HG02588 (cell line): Measurements from ENCODE around the gene ADAM23.

Experiments
- ATAC-seq: cut with Tn5 transposase; IDR thresholded peaks from one replicate; pipeline ENCODE4 v1.9.1; 2021; ENCODE audit warnings: mild to moderate bottlenecking, moderate library complexity; ENCODE audit not compliant: unreplicated experiment

The ADAM23 gene

DNA sequence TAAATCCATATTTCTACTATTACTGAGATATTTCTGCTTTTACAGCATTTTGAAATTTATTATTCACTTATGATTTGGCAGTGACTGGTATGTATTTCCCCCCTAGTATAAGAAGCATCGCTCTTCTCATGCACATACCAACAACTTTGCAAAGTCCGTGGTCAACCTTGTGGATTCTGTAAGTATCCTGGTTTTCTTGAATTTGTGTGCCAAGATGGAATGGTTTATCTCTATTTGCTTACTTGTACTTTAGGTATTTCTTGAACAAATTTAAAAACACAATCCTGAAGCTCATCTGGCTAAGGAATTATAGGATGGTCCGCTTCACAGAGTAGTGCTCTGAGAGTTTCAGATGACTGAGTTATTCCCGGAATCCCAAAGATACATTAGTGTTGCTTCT is 114.0 kb downstream of the ADAM23 start:
- ATAC-seq: no peak

DNA sequence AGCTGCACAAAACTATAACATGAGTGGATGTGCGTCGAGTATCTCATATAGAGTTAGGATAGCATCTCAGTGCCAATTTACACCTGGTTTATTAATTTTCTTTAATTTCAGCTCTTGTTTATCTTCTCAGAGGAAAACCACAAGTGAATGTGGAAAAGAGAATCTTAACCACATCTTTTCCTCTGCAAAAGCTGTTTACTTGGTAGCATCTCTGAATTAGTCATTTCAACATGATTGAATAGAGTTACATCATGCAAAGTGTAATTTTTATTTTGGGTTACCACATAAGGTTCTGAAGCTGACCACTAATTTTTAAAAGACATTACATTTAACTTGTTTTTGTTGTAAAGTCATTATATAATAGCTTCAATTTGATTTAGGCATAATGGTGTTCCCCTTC is 115.2 kb downstream of the ADAM23 start:
- no peak for ATAC-seq

DNA sequence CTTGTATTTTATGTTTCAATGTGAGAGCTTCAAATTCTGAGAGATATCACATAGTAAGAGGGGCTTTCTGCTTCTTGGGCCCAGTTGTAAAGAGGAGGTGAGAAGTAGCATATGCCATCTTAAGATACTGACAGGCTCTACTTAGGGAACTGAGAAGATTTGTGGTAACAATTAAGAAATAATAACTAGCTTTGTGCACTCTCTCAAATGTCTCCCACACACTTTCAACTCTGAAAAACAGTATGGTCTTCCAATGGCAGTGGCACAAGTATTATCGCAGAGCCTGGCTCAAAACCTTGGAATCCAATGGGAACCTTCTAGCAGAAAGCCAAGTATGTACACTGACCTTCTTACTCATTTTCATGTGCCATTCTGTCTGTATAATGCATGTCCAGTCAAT is 118.6 kb downstream of the ADAM23 start:
- ATAC-seq: no peak

DNA sequence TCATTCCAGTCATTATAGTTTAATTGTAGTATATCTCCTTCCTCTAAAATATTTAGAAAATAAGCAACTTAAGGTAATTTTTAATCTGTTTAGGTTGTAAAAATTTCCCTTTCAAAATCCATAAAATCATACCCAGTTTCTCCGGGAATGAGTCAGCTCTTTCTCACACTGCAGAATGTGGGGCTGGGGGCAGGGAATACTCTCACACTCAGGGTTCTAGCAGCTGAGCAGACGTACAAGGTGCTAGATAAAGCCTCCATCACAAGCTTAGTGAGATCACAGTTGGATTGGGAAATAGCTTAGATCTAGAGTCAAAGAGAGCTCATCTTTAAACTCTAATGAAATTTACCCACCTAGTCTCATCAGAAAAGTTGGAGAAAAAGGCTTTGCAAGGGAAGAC is 119.0 kb downstream of the ADAM23 start:
- no peak for ATAC-seq

DNA sequence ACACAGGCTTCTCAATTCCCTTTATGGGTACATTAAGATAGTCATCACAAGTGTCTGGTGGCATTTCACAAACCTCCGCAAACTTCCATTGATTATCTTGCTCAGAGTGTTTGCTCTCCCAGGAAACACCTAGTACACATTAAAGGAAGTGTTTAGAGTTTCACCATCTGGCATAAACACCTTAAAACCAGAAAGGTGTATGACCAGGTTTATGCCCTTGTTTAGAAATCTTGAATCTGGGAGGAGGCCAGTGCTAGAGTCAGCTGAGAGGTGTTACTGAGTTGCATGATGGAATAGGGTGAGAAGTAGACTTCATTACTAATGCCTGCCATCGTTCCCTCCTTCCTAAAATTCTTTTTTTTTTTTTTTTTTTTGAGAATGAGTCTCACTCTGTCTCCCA is 120.0 kb downstream of the ADAM23 start:
- ATAC-seq: no peak

DNA sequence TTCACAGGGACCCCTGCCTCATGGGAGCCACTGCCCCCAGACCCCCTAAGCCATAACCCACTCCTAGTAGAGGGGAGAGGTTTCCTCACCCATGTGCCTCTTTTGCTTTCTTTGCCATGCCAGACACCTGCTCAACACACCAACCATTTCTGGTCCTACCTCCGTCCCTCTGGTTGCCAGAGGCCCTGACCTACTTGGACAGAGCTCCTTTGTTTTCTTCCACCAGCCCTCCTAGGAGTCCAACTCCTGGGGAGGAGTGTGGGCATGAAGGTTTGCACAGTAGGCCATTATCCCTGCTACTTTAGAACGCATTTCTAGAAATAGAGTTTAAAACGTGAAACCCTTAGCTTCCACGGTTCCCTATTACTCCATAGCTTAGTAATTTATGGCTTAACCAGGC is 122.3 kb downstream of the ADAM23 start:
- ATAC-seq: no peak

DNA sequence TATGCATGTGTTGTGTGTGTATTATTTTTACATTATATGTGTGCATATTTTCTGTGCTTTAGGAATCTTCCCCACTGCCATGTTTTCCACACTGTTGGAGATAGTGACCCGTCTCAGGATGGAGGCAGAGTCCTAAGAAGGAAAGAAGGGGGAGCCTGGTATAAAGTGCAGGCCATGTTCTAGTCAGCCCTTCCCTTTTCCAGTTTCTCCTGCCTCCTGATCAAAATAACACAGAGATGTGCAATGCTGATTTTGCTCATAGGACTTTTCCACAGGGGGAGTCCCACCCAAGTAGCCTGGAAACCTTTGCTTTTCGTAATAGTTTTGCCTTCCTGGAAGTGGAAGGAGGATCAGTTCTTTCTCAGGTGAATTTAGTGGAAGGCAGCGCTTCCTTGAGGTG is 126.1 kb downstream of the ADAM23 start:
- ATAC-seq: no peak

DNA sequence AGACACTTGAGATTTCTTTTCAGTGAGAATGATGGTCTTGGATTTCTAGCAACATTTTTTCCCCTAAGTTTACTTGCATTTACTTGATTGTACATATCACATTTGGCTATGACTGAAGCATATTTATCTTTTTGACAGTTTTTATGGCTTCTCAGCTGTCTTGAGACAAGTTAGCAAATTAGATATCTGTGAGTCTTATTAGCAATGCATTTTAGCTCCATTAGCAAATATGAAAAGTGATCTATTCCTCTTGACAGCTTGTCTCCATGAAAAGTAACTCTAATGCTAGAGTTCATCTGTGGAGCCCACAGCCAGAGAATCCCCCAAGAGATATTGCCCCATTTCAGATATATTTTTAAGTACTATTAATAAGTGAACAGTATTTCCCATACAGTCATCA is 126.9 kb downstream of the ADAM23 start:
- no peak for ATAC-seq

DNA sequence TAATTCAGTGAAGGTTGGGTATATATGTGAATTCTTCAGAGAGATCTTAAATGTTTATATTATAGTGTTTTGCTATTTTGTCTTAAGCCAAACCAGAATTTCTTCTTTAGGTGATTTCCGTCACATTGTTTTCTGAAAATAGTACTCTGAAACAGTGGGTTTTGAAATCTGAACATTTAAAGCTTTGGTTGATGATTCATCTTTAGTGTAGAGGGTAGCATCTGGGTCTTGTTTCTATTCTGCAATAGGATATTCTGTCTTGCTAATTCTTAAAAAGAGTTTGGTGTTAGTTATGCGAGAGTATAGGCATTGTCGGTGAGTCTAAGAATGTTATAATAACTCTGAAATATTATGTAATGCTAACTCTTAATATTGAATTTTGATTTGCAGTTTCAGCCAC is 129.4 kb downstream of the ADAM23 start:
- no peak for ATAC-seq

DNA sequence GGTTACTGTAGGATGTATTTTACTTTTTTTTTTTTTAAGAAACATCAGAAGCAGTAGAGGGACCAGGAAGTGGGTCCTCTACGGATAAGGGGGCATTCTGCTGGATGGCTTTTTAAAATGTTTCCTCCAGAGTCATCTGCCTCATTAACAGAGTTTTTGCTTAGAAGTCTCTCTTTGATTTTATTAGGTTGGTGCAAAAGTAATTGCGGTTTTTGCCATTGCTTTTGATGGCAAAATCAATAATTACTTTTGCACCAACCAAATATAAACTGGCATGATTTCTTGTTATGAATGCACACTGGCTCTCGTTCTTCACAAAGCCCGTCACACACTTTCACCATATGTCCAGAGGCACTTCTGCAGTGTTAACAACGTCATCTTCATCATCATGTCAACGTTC is 130.5 kb downstream of the ADAM23 start:
- no peak for ATAC-seq

DNA sequence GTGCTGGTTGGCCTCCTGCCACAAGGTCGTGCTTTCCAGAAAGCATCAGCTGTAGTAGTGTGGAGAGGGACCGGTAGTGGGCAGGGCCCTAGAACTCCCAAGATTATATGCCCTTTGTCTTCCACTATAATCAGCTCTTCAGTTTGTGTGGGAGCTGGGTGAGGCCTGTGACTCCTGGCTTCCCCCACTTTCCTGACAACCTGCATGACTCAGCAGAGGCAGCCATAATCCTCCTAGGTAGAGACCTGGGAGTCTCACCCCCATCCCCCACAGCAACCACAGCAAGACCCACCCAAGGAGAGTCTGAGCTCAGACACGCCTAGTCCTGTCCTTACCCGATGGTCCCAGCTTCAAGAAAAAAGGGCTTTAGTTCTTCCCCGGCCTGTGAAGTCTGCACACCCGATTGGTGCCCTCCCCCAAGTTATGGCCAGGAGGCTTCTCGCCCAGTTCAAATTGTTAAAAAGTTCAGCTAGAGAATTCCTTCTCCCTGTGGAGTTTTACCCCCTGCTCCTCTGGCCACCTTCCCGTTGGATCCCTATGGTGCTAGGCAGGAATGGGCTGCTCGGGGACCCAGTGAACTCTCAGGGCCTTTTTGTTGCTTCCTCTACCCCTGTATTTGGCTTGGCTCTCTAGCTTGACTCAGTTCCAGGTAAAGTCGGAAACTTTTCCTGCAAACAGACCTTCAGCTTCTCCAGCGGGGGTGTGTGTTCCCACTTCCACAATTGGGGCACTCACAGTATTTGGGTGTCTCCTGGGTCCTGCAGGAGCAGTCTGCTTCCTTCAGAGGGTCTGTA is 141.2 kb downstream of the ADAM23 start:
- ATAC-seq: no peak

DNA sequence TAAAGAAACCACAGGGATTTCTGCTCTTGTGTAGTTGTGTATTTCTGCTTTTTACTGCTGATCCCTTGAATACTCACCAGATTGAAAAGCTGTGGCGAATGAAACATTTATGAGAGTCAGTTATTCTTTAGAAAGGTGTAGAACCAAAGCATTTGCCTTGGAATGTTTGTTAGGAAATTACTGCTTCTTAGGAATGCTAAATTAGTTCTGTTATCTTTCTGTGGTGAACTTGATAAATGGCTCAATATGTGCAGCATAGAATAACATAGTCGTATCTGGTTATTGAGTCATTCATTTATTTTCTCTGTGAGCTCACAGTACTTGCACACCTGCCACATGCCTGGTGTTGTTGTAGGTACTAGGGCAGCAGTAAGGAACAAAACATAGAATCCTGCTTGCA is 142.0 kb downstream of the ADAM23 start:
- no peak for ATAC-seq

DNA sequence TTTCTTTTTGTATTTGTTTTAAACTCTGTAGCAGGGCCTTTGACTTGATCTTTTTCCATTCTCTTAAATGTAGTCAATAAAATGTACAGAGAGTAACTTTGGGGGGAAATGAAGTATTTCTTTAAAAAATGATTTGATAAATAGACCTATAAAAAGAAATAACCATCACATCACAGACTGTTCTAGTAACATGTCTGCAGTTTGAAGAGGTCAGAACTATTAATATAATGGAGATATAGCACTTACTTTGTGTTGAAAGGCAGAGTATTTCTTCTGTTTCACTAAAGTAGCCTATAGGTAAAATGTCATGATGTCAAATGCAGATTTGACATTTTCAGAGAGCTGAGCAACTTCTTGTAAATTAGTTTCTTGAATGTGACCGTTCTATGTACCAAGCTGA is 143.3 kb downstream of the ADAM23 start:
- no peak for ATAC-seq

DNA sequence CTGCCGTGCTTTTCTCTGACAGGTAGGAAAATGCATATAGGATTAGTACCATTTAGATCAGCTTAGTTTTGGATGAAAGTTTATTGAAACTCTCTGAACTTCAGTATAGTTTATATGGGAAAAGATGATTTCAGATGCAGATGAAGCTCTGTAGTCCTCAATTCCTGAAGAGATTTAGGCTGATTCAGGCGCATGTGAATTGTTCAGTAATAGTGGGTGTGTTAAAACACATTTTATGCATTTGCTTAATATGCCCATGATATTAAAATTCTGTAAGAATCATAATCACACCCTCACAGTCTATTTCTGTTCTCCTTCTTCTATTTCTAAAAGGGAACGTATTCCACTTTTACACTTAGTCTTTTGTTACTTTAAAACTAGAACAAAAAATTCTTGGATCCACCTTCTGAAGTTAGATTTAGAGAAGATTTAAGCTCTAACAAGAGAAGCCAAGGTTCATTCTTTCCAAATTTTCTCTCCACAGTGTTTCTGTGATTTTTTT is 154.4 kb downstream of the ADAM23 start:
- ATAC-seq: no peak

DNA sequence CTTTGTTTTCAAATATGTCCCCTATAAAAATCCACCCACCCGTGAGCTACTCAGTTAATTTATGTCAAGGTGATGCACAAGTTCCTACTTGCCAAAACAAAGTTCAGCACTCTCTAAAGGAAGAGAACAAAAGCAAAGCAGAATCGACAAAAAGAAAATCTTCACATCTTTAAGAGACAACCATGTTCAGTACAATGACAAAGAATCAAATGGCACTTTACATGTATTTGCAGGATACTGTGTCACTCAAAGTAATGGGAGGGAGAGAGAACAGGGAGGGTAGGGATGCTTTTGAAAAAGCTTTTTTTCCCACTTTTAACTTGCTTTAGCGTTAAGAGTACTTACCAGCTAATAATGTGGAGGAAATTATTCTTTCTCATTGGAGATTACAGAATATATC is 159.9 kb downstream of the ADAM23 start:
- ATAC-seq: no peak

DNA sequence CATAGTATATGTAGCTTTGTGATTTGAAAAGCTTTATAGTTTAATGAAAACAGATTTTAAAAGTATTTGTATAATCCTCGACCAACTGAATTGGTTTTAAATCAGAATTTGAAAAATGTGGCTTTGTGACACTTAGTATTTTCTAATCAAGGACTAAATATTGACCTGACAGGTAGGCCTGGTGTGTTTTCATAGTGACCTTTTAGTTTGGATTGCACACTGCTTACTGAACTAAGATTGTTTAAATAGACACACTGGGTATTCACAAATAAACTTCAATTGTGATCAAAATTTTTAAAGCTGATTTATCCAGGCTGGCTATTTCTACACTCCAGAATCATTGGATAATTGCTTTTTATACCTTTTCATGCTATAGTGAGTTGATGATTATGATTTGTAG is 167.1 kb downstream of the ADAM23 start:
- no peak for ATAC-seq

DNA sequence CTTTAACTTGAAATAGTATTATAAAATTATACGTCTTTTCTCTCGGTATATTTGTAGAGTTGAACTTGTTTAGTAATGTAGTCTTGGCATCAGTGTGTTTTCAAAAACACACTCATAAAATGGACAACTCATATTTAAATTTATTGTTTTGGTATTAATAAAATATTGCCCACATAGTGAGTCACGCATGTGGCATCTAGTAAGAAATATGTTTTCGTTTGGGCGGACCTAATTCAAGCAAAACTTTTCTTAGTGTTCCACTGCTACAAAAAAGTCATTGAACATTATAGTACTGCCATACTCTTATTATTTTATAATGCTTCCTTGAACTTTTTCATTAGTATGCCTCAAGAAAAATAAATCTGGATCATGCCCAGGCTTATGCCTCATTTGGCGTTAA is 167.9 kb downstream of the ADAM23 start:
- no peak for ATAC-seq

DNA sequence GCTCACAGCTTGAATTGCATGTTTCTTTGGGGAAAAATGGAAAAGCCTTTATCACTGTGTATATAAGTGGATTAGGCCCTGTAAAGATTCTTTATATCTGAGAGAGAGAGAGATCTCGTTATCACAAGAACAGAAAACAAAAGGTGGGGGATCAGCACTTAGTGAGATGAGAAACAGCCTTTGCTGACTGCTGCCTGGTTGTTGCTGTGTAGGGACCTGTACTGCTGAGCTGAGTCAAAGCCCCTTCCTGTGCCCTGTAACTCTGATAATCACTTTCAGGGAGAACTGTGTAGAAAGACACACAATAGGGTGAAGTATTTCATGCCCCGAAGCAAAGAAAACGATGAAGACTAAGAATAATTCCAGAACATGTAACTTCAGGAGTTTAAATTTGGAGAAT is 168.4 kb downstream of the ADAM23 start:
- ATAC-seq: no peak

DNA sequence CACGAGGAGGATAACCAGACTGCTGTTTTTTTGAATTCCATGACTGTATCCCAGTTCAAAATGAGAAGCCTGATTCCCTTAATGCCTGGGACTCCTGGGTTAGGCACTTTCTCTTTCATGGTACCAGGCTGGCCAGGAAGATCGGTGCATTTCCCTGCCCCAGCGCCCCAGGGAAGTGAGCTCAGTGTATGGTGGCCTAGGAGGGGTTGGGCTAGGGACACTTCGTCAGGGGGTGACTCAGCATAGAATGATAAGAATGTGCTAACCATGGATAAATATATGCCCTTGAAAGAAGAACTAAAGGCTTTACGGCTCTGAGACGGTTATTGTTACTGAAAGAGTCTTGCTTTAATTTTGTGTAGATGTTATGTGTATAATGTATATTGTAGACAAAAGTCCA is 171.5 kb downstream of the ADAM23 start:
- ATAC-seq: no peak

DNA sequence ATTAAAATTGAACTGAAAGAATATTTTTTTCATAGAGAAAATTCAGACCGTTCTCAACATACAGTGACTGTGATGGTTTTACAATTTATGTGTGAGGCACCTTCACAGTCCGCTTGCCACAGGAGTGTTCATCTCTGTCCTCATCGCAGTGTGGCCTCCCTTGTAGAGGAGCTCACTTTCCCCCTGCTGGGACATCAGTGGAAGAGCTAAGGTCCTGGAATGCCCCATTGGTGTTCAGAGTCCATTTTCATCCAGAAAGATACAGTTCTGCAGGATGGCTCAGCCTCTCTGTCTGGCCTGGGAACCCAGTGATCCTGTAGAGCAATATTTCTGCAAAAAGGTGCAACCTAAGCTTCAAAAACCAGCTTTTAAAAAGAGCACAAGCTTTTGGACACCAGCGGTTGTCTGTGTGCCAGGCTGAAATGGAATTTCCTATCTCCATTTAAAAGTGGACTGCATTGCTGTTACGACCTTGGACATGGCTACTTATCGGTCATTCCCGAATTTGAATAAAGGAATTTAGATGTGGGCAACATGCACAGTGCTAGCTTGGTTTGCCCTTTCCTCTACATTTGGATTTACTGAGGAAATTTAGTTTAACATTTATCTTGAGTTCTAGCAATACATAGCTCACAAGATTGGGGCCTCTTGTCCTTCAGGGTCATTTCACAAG is 172.2 kb downstream of the ADAM23 start:
- ATAC-seq: no peak

DNA sequence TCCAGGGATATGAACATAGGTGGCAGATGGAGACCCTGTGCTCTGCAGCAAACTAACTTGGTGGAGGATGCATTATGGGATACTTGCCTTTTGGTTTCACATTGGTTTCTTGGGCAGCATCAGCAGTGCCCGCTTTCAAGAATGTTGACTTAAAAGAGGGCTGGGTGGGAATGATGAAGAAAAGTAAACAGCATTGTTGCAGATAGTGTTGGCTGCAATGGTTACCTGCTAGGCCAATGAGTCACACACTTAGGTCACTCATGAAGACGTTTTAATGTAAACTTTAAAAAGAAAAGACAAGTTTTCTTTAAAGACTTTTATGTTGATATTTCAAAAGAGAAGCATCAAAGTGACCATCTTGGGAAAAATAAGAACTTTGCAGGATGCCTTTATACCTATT is 172.8 kb downstream of the ADAM23 start:
- ATAC-seq: no peak

DNA sequence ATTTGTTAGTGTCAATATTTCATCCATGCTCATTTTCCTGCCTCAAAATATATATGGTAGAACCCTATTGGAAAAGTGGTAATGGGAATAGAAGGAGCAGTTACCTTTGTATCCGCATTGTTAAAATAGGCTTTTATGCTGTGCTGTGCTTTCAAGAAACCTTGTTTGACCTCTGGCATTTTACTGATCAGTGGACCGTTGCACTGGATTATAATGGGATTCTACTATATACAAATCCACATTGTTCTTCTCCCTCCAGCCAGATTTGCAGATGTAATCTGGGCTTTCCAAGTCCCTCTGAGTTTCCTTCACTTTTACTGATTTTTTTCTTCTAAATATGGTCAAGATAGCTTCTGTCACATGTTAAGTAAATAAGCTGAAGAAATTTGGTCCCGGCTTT is 175.7 kb downstream of the ADAM23 start:
- ATAC-seq: no peak

DNA sequence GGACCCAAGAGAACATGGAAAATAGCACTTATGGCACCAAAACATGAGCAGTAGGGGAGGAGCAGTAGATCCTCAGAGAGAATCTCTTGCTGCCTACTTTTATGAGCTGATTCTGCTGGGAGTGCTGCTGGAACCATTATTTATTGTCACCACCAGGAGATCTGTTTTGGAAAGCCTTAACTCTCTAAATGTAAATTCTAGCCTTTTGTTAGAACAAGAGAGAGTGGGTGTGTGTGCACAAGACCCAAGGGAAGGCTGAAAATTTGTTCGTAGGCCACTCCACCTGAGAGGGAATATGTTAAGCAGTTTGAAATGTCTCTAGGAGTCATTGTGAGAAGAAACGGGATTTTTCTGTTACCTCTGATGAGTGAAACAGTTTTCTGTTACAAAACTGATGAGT is 182.8 kb downstream of the ADAM23 start:
- no peak for ATAC-seq
